GM12872 (cell line): ENCODE measurements around the gene PGRMC1.

Experiments used
- TF ChIP-seq, protein P1 (sequence below): IDR thresholded peaks from 3 replicates; pipeline ENCODE4 v1.5.1; 2011; ENCODE audit warnings: low read depth, mild to moderate bottlenecking, low read length, moderate library complexity; ENCODE audit not compliant: insufficient read depth

The PGRMC1 gene

DNA sequence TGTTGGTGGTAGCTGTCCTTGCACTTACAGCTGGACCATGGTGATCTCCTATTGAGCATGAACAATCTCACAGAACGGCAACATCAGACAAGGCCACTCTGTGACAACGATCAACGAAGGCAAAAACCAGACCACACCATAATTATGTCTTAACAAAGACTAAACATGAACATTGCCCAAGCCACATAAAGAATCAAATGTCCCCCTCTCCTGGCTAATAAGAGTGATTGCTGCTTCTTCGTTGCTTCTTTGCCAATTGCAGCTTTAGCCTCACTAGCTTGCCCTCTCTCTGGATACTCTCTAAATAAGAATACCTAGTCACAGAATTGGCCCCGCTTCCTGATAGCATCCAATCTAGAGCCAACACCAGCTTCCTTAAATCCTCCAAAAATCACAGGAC lies 41.5 kb upstream of the PGRMC1 start:
- TF ChIP-seq, protein P1, sequence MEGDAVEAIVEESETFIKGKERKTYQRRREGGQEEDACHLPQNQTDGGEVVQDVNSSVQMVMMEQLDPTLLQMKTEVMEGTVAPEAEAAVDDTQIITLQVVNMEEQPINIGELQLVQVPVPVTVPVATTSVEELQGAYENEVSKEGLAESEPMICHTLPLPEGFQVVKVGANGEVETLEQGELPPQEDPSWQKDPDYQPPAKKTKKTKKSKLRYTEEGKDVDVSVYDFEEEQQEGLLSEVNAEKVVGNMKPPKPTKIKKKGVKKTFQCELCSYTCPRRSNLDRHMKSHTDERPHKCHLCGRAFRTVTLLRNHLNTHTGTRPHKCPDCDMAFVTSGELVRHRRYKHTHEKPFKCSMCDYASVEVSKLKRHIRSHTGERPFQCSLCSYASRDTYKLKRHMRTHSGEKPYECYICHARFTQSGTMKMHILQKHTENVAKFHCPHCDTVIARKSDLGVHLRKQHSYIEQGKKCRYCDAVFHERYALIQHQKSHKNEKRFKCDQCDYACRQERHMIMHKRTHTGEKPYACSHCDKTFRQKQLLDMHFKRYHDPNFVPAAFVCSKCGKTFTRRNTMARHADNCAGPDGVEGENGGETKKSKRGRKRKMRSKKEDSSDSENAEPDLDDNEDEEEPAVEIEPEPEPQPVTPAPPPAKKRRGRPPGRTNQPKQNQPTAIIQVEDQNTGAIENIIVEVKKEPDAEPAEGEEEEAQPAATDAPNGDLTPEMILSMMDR = no peak

DNA sequence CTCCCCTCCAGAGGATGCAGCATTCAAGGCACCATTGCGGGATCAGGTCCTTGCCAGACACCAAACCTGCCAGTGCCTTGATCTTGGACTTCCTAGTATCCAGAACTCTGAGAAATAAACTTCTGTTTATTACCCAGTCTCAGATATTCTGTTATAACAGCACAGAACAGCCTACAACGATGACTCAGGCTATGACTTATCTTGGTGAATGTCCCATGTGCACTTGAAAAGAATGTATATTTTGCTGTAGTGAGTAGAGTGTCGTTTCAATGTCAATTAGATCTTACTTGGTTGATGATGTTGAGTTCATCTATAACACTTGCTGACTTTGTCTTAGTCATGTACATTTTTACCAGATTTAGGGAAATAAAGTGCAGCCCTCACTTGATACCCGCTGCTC lies 34.5 kb upstream of the PGRMC1 start:
- TF ChIP-seq, protein P1 = no peak

DNA sequence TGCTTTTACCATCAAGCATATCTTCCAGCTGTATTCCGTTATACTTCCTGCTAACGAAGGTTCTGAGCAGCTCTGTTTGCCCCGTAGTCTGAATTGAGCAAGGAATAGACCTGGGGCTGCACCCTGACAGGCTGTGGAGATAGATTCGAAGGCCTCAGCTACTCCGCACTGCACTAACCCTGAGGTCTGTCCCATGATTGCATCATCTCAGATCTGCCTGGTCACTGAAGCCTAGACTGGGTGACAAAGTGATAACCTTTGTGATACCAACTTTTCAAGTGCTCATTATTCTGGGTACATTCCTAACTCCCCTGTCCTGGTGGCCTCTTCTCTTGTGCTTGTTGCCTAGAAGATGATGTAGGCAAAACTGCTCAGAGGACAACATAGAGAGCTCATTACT lies 29.9 kb upstream of the PGRMC1 start:
- TF ChIP-seq, protein P1 = no peak

DNA sequence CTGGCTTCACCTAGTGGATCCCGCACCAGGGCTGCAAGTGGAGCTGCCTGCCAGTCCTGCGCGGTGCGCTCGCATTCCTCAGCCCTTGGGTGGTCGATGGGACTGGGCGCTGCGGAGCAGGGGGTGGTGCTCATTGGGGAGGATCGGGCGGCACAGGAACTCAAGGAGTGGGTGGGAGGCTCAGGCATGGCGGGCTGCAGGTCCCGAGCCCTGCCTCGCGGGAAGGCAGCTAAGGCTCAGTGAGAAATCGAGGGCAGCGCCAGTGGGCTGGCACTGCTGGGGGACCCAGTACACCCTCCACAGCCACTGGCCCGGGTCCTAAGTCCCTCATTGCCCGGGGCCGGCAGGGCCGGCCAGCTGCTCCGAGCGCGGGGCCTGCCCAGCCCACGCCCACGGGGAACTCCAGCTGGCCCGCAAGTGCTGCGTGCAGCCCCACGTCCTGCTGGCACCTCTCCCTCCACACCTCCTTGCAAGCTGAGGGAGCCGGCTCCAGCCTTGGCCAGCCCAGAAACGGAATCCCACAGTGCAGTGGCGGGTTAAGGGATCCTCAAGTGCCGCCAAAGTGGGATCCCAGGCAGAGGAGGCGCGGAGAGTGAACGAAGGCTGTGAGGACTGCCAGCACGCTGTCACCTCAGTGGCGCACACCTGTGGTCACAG lies 27.6 kb upstream of the PGRMC1 start:
- TF ChIP-seq, protein P1 = no peak

DNA sequence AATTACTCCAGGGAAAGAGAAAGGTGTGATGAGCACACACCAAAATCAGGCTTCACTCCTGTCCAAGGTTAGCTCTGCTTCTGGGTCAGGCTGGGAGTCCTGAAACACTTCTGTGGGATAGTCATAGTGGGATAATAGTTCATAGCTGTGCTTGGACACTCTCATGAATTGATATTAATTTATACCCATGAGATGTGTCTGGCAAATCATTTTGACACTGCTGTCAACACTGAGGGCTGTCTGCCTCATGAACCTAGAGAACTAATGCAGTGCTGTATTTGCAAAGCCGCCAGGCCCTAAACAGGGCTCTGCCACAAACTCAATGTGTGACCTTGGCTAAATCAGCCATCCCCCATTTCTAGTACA lies 24.5 kb upstream of the PGRMC1 start:
- TF ChIP-seq, protein P1 = no peak

DNA sequence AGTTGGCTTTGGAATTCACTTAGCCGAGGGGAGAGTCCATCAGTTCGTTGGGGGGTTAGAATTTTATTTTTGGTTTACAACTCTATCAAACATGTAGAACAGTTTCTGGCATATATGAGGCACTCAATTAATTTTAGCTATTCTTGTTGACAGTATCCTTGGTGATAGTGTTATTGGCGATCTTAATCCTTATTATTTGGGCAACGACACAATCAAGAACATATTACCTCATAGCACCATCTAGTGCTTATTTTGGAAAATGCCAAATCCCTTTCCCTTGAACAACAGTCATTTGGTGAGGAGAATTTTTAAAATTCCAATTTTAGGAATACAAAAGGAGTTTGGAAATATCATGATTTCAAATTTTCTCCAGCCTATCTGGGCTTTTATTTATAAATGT lies 17.9 kb upstream of the PGRMC1 start:
- TF ChIP-seq, protein P1 = no peak

DNA sequence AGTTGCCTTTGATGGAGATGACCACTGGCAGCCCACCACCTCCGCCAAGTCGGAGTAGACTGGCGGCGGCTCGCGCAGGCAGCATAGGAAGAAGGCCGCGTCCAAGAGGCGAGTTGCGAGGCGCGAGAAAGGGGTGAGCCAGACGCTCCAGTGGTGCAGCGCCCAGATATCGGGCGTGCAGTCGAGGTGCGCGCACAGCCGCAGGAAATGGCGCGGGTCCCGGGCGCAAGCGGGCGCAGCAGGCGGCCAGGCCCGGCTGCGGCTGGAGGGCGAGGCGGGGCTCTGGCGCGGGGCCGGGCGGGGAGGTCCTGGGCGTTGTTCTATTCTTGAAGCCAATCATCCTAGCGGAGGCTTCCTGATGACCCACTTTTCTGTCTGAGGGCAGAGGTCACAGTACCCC lies 13.2 kb upstream of the PGRMC1 start:
- TF ChIP-seq, protein P1 = no peak
